T-helper 2 cell treated with Interferon-gamma antibody and Interleukin-4, amounts not matched to agents 5 μg/mL and 100 μg/mL, for 36 hours (primary cell): Measurements from ENCODE around the gene GRM4.

Experiments used
- DNase-seq: peaks from one replicate; pipeline ENCODE4 v3.0.0; 2021; ENCODE audit warnings: low spot score
- H3K27ac Mint-ChIP-seq: one replicate; pipeline ENCODE4 v1.8.0; 2021; ENCODE audit warnings: mild to moderate bottlenecking, mixed read lengths
- H3K27me3 Mint-ChIP-seq: one replicate; pipeline ENCODE4 v1.8.0; 2021; ENCODE audit warnings: low read depth, mixed read lengths
- H3K36me3 Mint-ChIP-seq: one replicate; pipeline ENCODE4 v1.8.0; 2021; ENCODE audit warnings: low read depth, mixed read lengths
- H3K4me1 Mint-ChIP-seq: one replicate; pipeline ENCODE4 v1.8.0; 2021; ENCODE audit warnings: low read depth, mixed read lengths
- H3K4me3 Mint-ChIP-seq: one replicate; pipeline ENCODE4 v1.8.0; 2022; ENCODE audit warnings: mild to moderate bottlenecking, moderate library complexity, mixed read lengths
- H3K9me3 Mint-ChIP-seq: one replicate; pipeline ENCODE4 v1.8.0; 2021; ENCODE audit warnings: mixed read lengths

Gene GRM4

GRCh38 chr6:33994472-33995308 lies 151.2 kb downstream of the GRM4 start:
- peaks cover 11% of the 10 kb centered on the region for H3K27me3 Mint-ChIP-seq
- DNase-seq: no peak

GRCh38 chr6:33993653-33994471 lies 152.0 kb downstream of the GRM4 start:
- H3K4me3 Mint-ChIP-seq: no peak overlapping the region
- no peaks in the 10 kb centered on the region for H3K9me3 Mint-ChIP-seq
- H3K27me3 Mint-ChIP-seq: peaks cover 11% of the 10 kb centered on the region
- H3K27ac Mint-ChIP-seq: no peak overlapping the region
- DNase-seq: no peak
- no peaks in the 10 kb centered on the region for H3K36me3 Mint-ChIP-seq
- H3K4me1 Mint-ChIP-seq: no peaks in the 10 kb centered on the region

More at GRCh38 chr6:33994472-33995308, 151.2 kb downstream of the GRM4 start:
- Mint-ChIP-seq H3K9me3 (no peaks in the 10 kb centered on the region), H3K4me3 (no peak overlapping the region), H3K4me1 (no peaks in the 10 kb centered on the region), H3K36me3 (no peaks in the 10 kb centered on the region), H3K27ac (no peak overlapping the region)

DNA sequence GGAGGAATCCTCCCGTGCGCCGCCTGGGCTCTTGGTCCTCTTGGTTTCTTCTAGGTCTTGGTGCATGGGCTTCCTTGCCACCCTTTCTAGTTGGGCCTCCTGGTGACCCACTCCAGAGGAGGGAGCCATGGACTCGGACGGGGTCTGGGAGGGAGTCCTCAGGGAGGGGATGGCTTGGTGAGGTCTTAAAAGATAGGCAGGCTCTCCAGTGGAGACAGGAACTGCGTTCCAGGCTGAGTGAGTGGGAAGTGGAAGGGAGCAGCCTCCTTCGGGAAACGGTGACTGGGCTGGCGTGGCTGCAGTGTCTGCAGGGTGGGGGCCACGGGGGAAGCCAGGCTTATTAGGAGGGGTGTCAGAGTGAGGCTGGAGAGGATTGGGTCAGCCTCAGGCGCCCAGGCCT lies 152.8 kb downstream of the GRM4 start:
- no peaks in the 10 kb centered on the region for H3K9me3 Mint-ChIP-seq
- no peak overlapping the region for H3K4me3 Mint-ChIP-seq
- no peaks in the 10 kb centered on the region for H3K36me3 Mint-ChIP-seq
- H3K4me1 Mint-ChIP-seq: no peaks in the 10 kb centered on the region
- DNase-seq: no peak
- H3K27ac Mint-ChIP-seq: no peak overlapping the region
- peaks cover 11% of the 10 kb centered on the region for H3K27me3 Mint-ChIP-seq

- Mint-ChIP-seq H3K9me3 (no peaks in the 10 kb centered on the region), H3K4me1 (no peaks in the 10 kb centered on the region), H3K27me3 (peaks cover 11% of the 10 kb centered on the region), H3K27ac (no peak overlapping the region), H3K4me3 (no peak overlapping the region), H3K36me3 (no peaks in the 10 kb centered on the region)
- DNase-seq: no peak
Measured at GRCh38 chr6:33992191-33992590, 153.7 kb downstream of the GRM4 start.

- DNase-seq: no peak
- Mint-ChIP-seq H3K4me3 (no peak overlapping the region), H3K9me3 (no peaks in the 10 kb centered on the region), H3K27ac (no peak overlapping the region), H3K36me3 (no peaks in the 10 kb centered on the region), H3K4me1 (no peaks in the 10 kb centered on the region), H3K27me3 (peaks cover 5% of the 10 kb centered on the region)
Measured at GRCh38 chr6:33991610-33992009, 154.3 kb downstream of the GRM4 start.

DNA sequence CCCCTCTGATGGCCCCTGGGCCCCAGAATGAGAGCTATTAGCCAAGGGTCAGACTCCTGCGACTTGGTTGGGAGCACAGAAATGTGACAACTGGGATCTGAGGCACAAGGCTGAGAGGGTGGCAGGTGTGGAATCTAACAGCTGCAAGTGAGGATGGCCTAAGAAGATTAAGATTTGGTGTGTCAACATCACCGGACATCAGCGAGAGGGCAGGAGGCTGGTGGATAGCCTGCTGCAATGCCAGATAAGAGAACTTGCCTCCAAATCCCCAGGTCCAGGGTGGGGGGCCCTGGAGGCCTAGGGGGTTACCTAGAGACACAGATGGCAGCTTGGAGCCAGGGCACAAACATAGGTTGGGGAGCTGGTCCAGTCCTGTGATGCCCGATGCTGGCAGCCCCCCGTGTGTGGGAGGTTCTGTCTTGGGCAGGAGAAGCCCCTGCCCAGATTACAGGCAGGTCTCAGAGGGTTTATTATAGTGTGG lies 155.8 kb downstream of the GRM4 start:
- no peaks in the 10 kb centered on the region for H3K4me1 Mint-ChIP-seq
- peaks cover 5% of the 10 kb centered on the region for H3K27me3 Mint-ChIP-seq
- no peaks in the 10 kb centered on the region for H3K36me3 Mint-ChIP-seq
- no peak for DNase-seq
- no peak overlapping the region for H3K4me3 Mint-ChIP-seq
- no peak overlapping the region for H3K27ac Mint-ChIP-seq
- no peaks in the 10 kb centered on the region for H3K9me3 Mint-ChIP-seq

GRCh38 chr6:33989016-33989854 lies 156.7 kb downstream of the GRM4 start:
- no peaks in the 10 kb centered on the region for H3K36me3 Mint-ChIP-seq
- DNase-seq: no peak
- no peak overlapping the region for H3K4me3 Mint-ChIP-seq
- H3K27me3 Mint-ChIP-seq: peaks cover 2% of the 10 kb centered on the region
- no peak overlapping the region for H3K27ac Mint-ChIP-seq
- no peaks in the 10 kb centered on the region for H3K9me3 Mint-ChIP-seq
- H3K4me1 Mint-ChIP-seq: no peaks in the 10 kb centered on the region

DNA sequence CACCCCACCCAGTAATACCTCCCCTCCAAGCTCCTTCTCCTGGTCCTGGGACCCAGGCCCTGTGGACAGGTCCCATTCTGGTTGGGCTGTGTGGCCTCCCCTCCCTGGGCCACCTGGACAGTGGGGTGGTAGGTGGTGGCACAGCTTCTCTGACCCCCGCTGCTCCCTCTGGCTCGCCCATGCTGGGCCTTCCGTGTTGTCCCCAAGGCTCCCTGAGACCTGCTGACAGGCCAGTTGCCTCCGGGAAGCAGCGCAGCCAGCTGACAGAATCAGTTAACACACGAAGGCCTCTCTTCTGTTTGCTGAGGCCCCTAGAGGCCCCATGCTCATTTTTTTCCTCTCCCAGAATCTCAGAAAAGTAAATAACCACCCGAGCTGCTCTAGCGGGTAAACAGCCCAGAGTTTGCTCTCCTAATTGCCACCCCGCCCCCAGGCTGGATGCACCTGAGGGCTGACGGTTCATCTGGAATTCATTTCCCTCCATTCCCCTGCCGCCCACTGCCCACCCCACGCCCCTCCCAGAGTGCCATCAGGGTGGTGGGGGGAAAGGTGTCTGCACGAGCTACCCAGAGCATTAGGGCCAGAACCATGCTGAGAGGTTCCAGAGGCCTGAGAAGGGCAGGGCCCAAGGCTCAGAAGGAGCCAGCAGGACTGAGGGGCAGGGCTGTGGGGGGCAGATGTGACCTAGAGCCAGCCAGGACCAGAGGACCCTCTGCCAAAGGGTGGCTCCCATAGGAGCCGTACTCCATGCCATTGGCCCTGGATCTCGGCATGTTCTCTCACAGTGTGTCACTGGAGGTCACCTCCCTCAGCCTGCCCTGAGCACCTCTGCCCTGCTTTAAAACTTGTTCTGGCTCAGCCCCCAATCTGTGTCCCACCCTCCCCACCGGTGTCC lies 157.5 kb downstream of the GRM4 start:
- peaks cover under 1% of the 10 kb centered on the region for H3K4me1 Mint-ChIP-seq
- no peaks in the 10 kb centered on the region for H3K27me3 Mint-ChIP-seq
- H3K27ac Mint-ChIP-seq: no peak overlapping the region
- no peak for DNase-seq
- H3K36me3 Mint-ChIP-seq: no peaks in the 10 kb centered on the region
- no peak overlapping the region for H3K4me3 Mint-ChIP-seq
- H3K9me3 Mint-ChIP-seq: no peaks in the 10 kb centered on the region

DNA sequence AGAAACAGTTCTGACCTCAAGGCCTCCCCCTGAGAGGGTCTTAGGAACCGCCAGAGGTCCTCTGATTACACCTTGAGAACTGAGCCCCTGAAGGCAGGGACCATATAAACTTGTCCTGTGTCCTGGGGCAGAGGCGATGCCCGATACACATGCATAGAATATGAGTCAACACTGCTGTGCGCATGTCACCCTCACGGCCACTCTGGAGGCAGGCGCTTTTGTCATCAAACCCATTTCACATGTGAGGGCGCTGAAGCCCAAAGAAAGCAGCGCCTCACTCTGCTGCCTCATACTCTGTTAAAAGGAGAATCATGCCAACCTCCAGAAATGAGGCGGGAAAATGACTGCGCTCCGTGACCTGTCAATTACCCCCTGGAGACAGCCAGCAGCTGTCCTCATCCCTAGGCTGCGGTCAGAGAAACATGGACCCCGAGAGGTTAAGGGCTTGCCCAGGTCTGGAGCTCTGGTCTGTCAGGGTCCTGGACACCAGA lies 158.3 kb downstream of the GRM4 start:
- Mint-ChIP-seq H3K4me1 (peaks cover 2% of the 10 kb centered on the region), H3K27me3 (no peaks in the 10 kb centered on the region)
- no peak for DNase-seq

GRCh38 chr6:33985947-33986346 lies 159.9 kb downstream of the GRM4 start:
- Mint-ChIP-seq H3K9me3 (no peaks in the 10 kb centered on the region), H3K27ac (no peak overlapping the region)

More for the DNA sequence above, 158.3 kb downstream of the GRM4 start:
- Mint-ChIP-seq H3K27ac (no peak overlapping the region), H3K4me3 (no peak overlapping the region), H3K36me3 (no peaks in the 10 kb centered on the region), H3K9me3 (no peaks in the 10 kb centered on the region)

DNA sequence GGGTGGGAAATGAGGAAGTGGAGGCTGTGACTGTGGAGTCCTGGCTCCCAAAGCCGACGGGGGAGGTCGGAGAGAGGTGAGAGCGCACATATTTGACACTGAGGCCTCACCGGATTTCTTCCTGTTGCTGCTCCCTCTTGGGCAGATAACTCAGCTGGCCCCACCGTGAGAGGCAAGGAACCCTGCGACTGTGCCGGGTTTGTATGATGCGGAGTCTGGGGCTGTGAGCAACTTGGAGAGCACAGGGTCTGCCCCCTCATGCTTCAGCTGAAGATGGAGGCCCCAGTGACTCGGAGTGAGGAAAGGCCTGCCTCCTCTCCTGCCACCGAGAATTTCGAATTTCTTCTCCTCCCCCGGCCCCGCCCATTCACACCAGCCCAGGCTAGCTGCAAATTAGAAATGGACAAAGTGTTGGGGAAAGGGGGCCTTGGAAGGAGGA lies 160.6 kb downstream of the GRM4 start:
- Mint-ChIP-seq H3K9me3 (no peaks in the 10 kb centered on the region), H3K36me3 (no peaks in the 10 kb centered on the region), H3K4me1 (peaks cover 2% of the 10 kb centered on the region), H3K27ac (no peak overlapping the region), H3K4me3 (no peak overlapping the region), H3K27me3 (no peaks in the 10 kb centered on the region)
- no peak for DNase-seq

More at GRCh38 chr6:33985947-33986346, 159.9 kb downstream of the GRM4 start:
- Mint-ChIP-seq H3K4me1 (peaks cover 2% of the 10 kb centered on the region), H3K36me3 (no peaks in the 10 kb centered on the region), H3K27me3 (no peaks in the 10 kb centered on the region), H3K4me3 (no peak overlapping the region)
- no peak for DNase-seq

DNA sequence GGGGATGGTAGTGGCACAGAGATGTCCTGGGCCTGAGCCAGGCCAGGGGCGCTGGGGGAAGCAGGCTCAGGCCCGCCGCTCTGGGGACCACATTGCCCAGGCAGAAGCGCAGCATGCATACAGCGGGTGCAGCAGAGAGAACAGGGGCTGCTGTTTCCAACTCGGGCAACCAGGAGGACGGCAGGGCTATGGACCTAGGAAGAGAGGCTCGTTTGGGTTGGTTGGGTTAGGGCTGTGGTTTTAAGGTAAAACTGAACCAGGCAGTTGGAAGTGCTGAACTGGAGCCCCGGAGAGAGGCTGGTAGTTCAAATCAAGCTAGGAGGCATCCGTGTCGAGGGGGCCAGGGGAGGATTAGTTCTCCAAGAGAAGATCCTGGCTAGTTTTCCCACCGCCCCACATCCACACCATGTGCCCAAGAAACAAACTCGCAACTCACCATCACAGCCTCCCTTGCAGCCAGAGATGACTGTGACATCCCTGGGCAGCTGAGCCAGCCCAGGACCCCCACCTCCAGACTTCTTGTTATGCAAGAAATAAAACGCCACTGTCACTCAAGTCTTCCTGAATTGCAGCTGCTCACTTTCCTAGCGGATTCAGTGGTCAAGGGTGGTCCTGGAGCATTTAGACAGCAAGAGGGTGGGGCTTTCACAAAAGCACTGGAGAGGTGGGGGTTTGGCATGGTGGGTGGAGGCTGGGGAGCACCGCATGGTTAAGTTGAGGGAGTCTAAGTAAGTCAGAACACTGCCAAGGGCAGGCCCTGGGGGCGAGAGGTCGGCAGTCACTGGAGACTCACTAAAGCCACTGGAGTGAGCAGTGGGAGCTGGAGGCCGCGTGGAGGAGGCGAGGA lies 161.2 kb downstream of the GRM4 start:
- Mint-ChIP-seq H3K4me3 (no peak overlapping the region), H3K27ac (no peak overlapping the region), H3K9me3 (no peaks in the 10 kb centered on the region), H3K36me3 (no peaks in the 10 kb centered on the region), H3K4me1 (peaks cover 2% of the 10 kb centered on the region), H3K27me3 (no peaks in the 10 kb centered on the region)
- no peak for DNase-seq
